A204.1 (cell line): ENCODE results near the gene FIG4.
"Not testable (repeated sequence)": the region's sequence is repeated elsewhere in the genome, so short reads cannot be mapped to it uniquely, and the experiment has no call there.

Experiments
- FAIRE-seq: peaks from 2 replicates; lab custom pipeline; 2012; peaks lifted over from hg19 to GRCh38; lab: Jason Lieb, UNC

The FIG4 gene

DNA sequence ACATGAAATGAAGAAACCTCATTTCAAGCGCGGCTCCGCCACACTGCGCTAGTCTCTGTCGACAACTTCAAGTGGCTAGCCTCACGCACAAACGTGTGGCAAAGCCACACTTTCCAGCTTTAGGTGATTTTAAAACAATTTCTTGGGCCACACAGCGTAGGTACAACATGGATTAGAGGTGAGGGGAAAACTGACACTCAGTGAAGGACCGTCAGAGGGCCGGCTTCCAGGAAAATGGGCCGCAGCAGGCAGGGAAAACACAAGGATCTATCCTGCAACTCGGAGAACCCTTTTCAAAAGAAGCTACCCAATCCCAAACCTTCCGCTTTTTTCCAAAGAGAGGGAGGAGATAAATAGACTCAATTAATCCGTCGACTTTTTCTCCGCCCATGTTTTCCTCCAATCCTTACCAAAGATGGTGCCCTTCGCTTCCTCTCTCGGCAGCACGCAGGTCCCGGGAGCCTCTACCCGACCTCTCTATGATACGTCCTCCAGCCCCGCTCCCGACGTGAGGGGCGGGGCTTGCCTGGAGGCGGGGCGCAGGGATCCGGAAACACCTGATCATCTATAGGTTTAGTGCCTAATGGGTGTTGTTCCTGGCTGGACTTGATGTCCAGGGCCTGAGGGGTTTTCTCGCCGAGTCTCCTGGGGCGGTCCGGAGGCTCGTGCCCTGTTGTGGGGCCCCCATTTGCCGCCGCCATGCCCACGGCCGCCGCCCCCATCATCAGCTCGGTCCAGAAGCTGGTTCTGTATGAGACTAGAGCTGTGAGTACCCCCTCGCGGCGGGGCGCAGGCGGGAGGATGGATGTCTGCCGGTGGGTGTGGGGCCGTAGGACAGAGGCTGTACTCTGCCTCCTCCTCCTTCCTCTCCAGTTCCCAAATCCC, at the start of gene FIG4, which contains the start of gene AK9:
Gene FIG4 (plus strand): TSS at position 560 of the 885 bp plus-strand sequence. CDS start 140 bp downstream, at position 700.
Gene AK9 (minus strand): TSS at position 466 of the 885 bp plus-strand sequence. CDS start 15,457 bp downstream, outside the sequence.
- peak; percentile 97 for FAIRE-seq

- no peak for FAIRE-seq
These were observed 47.0 kb upstream of the FIG4 start for GRCh38 chr6:109644131-109644530.

GRCh38 chr6:109653264-109653663, 37.8 kb upstream of the FIG4 start:
- no peak for FAIRE-seq

DNA sequence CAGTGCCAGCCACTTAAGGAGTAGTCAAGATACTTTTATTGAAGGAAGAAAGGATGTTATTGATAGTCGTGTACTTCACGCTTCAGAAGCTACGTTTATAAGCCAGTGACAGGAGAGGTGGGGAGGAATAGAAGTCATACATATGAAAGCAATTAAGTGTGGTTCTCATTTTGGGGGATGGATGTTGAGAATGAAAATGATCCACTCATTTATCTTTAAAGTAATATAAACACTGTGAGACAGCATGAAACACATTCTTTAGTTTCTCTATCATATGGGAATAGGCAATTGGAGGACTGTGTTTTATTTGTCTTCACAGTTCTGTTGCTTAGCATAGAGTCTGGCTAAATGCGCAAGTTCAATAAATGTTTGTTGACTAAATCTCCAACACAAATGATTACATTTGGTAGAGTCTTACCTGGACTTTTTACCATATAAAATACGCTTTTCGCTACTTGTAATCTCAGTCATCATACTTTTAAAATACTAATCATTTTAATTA, 35.3 kb upstream of the FIG4 start:
- no peak for FAIRE-seq

GRCh38 chr6:109660526-109661320, 30.4 kb upstream of the FIG4 start:
- FAIRE-seq = no peak

DNA sequence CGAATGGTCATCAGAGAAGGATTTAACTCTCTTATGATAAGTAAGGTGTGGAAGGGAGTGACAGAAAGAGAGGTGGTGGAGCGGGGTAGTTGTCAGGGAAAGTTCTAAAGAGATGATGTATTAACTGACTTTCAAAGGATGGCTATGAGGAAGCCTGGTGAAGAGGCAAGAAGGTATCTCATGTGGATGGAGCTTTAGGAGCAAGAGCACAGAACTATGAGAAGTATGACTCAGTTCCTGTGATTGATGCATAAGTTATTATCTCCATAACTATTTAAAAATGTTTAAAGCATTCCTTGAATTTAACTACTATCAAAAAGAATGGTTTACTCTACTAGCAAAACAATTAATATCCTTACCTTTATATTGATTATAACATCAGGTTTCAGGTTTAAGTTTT, 28.9 kb upstream of the FIG4 start:
- FAIRE-seq = no peak

DNA sequence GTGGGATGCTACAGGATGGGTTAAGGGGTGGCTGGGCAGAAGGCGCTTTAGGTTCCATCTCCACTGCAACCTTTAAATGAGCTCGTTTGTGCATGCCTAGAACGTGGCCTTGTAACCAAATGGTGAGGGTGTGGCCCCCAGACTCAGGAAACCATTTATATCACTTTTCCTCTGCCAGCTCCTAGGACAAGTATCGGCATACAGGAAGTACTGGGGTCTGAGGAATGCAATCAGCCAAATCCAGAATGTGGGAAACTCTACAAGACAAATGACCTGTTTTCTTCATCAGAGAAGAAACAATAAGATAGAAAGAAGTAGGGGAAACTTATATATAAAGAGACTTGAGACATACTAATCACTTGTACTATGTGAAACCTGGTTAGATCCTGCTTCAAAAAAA, 21.3 kb upstream of the FIG4 start:
- FAIRE-seq = no peak

GRCh38 chr6:109671733-109672132, 19.4 kb upstream of the FIG4 start:
- no peak for FAIRE-seq

- FAIRE-seq = no peak
These were observed 18.9 kb upstream of the FIG4 start for GRCh38 chr6:109672175-109672574.

DNA sequence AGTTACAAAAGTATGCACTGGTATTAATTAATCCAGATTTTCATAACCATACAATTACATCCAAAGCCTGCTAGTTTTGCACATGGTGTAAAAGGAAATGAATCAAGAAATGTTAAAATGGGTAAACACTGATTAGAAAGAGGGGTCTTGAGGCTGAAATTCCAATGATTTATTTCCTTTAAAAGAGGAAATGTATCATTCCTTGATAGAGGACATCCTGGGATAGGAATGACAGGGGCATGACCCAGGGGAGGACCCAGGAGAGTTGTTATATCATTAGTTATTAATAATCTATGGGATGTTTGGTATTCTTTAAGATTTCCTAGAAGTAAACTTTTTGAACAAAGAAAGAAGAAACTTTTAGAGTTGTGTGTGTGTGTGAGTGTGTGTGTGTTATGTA, 18.3 kb upstream of the FIG4 start:
- FAIRE-seq = no peak

DNA sequence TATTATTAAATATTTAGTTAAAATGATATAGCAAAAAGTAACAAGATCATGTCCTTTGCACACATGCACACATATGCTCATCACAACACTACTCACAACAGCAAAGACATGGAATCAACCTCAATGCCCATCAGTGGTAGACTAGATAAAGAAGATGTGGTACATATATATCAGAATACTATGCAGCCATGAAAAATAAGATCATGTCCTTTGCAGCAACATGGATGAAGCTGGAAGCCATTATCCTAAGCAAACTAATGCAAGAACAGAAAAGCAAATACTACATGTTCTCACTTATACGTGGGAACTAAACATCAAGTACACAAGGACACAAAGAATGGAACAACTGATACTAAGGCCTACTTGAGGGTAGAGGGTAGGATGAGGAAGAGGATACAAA, 14.4 kb upstream of the FIG4 start:
- FAIRE-seq = no peak

- no peak for FAIRE-seq
These were observed 12.9 kb upstream of the FIG4 start for GRCh38 chr6:109678240-109678639.

DNA sequence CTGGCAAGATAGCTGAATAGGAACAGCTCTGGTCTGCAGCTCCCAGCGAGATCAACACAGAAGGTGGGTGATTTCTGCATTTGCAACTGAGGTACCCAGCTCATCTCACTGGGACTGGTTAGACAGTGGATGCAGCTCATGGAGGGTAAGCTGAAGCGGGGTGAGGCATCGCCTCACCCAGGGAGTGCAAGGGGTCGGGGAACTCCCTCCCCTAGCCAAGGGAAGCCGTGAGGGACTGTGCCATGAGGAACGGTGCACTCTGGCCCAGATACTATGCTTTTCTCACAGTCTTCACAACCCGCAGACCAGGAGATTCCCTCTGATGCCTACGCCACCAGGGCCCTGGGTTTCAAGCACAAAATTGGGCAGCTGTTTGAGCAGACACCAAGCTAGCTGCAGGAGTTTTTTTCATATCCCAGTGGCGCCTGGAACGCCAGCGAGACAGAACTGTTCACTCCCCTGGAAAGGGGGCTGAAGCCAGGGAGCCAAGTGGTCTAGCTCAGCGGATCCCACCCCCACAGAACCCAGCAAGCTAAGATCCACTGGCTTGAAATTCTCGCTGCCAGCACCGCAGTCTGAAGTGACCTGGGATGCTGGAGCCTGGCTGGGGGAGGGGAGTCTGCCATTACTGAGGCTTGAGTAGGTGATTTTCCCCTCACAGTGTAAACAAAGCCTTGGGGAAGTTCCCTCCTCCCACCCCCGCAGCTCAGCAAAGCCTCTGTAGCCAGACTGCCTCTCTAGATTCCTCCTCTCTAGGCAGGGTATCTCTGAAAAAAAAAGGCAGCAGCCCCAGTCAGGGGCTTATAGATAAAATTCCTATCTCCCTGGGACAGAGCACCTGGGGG, 12.2 kb upstream of the FIG4 start:
- not testable (repeated sequence) for FAIRE-seq

GRCh38 chr6:109686566-109687265, 4.4 kb upstream of the FIG4 start:
- no peak for FAIRE-seq

DNA sequence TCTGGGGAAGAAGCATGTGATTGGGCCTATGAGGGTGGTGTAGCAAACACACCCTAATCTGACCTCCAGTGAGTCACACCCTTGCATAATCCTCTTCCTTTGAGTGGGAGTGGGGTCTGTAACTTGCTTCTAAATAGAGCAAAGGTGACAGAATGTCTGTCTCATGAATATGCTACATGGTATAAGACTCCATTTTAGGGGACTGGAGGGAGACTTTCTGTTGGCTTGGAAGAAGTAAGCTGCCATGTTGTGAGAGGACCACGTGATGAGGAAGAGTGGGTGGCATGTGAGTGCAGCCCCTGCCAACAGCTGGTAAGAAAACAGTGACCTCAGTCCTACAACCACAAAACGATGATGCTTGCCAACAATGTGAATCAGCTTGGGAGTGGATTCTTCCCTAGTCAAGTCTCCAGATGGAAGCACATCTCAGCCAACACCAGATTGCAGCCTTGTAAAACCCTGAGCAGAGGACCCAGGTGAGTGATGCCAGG, 3.8 kb upstream of the FIG4 start:
- no peak for FAIRE-seq

DNA sequence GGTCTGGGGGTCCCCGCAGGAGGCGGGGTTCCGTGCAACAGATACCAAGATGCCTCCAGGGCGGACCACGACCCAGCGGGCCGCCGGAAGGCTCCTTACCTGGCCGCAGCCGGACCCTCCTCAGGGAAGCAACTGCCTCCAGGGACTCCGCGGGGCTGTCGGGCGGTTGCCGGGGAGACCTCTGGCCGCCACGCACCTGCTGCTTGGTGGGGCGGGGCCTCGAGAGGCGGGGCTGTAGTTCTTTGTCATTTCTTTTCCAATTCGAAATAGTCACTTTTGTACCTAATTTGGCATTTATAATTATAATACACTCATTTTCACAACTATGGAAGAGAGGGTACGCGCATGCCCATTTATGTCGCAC, 741 bp upstream of the FIG4 start:
- no peak for FAIRE-seq

- no peak for FAIRE-seq
These were observed 2.0 kb downstream of the FIG4 start for GRCh38 chr6:109693111-109693510.

- no peak for FAIRE-seq
These were observed 4.4 kb downstream of the FIG4 start for GRCh38 chr6:109695468-109695867.

GRCh38 chr6:109696355-109696754, 5.3 kb downstream of the FIG4 start:
- no peak for FAIRE-seq

DNA sequence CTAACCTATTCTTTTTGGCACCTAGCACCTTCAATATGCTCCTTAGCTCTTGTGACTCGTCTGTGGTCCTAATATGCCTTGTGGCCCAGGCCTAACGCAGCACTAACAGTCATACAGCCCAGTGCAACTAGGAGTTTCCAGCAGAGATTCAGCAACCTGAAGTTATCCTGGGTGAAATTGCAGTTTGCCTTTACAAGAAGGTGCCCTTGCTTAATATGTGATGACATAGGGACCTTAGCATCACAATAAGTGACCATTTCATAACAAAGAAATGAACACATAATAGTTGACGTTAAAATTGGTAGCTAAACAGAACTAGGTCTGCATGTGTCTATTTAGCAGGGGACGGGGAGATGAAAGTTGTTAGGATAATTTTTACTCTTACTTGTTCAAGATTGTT, 10.1 kb downstream of the FIG4 start:
- FAIRE-seq = no peak

DNA sequence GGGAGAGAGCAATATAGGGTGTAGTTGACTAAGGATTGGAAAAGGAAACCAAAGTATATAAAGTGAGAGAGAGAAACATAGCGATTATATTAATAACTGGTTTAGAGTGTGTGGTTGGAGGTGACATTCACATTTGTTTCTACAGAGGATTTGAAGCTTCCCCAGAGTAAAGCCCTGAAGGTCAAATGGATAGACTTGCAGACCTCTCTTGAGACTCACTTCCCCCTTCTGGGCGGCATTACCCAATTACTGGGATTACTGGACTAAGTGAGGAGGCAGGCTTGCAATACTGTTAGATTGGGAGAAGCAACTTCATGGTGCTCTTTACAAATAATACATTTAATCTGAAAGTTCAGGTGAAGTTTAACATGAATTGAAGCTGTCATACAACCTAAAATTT, 10.7 kb downstream of the FIG4 start:
- FAIRE-seq = no peak
